Nephron progenitor cell (in vitro differentiated cells): ENCODE results near the gene HECA.
"Not testable (repeated sequence)": the region's sequence is repeated elsewhere in the genome, so short reads cannot be mapped to it uniquely, and the experiment has no call there.

Experiments used
- DNase-seq: peaks from one replicate; pipeline ENCODE4 v3.0.0; 2021
- H3K27ac Mint-ChIP-seq: 2 replicates; pipeline ENCODE4 v1.8.0; 2021; ENCODE audit warnings: mild to moderate bottlenecking, moderate library complexity, mixed read lengths
- H3K27me3 Mint-ChIP-seq: 2 replicates; pipeline ENCODE4 v1.8.0; 2021; ENCODE audit warnings: mild to moderate bottlenecking, low read depth, mixed read lengths; ENCODE audit not compliant: poor library complexity
- H3K36me3 Mint-ChIP-seq: 2 replicates; pipeline ENCODE4 v1.8.0; 2021; ENCODE audit warnings: low read depth, mixed read lengths
- H3K4me1 Mint-ChIP-seq: 2 replicates; pipeline ENCODE4 v1.8.0; 2021; ENCODE audit warnings: mixed read lengths
- H3K4me3 Mint-ChIP-seq: 2 replicates; pipeline ENCODE4 v1.8.0; 2021; ENCODE audit warnings: mild to moderate bottlenecking, moderate library complexity, mixed read lengths
- H3K9me3 Mint-ChIP-seq: 2 replicates; pipeline ENCODE4 v1.8.0; 2021; ENCODE audit warnings: mild to moderate bottlenecking, moderate library complexity, mixed read lengths
- TF ChIP-seq, protein P1 (sequence below): fragments of 200-600 bp; sonication (generic); IDR thresholded peaks from 2 replicates; pipeline ENCODE4 v1.5.0; 2021; ENCODE audit warnings: antibody characterized with exemption

Gene HECA

DNA sequence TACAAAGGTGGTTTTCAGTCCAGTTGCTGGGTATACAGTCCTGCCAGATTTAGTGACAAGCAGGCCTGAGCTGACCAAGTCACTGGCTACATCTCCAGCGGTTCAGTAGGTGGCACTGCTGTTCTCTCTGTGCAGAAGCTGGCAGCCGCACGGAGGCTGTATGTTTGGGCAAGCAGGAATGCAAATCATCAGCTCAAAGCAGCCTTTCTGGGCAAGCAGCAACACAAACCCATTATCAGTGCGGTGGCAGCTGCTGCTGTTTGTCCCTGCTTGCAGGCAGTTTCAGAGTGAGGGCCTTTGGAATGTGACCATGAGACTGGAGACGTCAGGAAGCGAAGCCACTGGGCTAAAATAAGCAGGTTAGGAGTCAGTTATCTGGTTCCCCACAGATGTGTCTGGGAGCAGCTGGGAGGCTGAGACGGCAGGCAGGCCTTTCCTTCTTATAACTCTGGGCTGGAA is 84.4 kb downstream of the HECA start:
- peak overlapping the region; percentile 22 for H3K4me3 Mint-ChIP-seq
- H3K9me3 Mint-ChIP-seq: peaks cover 5% of the 10 kb centered on the region
- peak overlapping the region; percentile 6 for H3K27ac Mint-ChIP-seq
- TF ChIP-seq, protein P1, sequence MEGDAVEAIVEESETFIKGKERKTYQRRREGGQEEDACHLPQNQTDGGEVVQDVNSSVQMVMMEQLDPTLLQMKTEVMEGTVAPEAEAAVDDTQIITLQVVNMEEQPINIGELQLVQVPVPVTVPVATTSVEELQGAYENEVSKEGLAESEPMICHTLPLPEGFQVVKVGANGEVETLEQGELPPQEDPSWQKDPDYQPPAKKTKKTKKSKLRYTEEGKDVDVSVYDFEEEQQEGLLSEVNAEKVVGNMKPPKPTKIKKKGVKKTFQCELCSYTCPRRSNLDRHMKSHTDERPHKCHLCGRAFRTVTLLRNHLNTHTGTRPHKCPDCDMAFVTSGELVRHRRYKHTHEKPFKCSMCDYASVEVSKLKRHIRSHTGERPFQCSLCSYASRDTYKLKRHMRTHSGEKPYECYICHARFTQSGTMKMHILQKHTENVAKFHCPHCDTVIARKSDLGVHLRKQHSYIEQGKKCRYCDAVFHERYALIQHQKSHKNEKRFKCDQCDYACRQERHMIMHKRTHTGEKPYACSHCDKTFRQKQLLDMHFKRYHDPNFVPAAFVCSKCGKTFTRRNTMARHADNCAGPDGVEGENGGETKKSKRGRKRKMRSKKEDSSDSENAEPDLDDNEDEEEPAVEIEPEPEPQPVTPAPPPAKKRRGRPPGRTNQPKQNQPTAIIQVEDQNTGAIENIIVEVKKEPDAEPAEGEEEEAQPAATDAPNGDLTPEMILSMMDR: peak; percentile 61
- peaks cover 5% of the 10 kb centered on the region for H3K4me1 Mint-ChIP-seq
- peaks cover 3% of the 10 kb centered on the region for H3K27me3 Mint-ChIP-seq
- no peaks in the 10 kb centered on the region for H3K36me3 Mint-ChIP-seq
- peak; percentile 61 for DNase-seq

DNA sequence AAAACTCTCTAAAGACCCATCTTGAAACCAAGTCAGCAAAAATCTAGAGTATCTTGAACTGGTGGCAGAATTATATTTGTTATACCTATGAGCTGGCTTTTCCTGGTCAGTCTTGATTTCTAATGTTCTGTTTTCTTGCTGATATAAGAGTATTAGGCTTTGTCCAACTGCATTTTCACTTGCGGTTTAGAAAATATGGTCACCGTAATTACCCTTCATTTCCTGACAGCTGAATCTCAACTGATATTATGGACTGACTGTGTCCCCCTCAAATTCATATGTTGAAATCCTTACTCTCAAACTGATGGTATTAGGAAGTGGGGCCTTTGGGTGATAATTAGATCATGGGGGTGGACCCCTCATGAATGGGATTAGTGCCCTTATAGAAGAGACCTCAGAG is 84.9 kb downstream of the HECA start:
- Mint-ChIP-seq H3K4me3 (no peak overlapping the region), H3K36me3 (no peaks in the 10 kb centered on the region), H3K27me3 (peaks cover 3% of the 10 kb centered on the region), H3K9me3 (peaks cover 5% of the 10 kb centered on the region), H3K4me1 (peaks cover 5% of the 10 kb centered on the region), H3K27ac (peak overlapping the region; percentile 6)
- no peak for DNase-seq
- TF ChIP-seq, protein P1: no peak

DNA sequence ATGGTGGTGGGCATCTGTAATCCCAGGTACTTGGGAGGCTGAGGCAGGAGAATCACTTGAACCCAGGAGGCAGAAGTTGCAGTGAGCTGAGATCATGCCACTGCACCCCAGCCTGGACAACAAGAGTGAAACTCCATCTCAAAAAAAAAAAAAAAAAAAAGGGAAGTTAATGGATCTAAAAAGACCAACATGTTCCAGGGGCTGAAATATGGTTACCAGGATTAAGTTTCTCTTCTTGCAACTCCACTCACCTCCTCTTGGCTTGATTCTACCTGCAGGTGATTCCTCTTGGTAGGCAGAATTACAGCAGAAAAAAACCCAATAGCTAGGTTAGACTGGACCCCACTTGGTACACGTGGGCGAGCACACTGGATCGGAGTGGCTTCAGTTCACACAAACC is 93.5 kb downstream of the HECA start:
- not testable (repeated sequence) for H3K9me3 Mint-ChIP-seq, H3K36me3 Mint-ChIP-seq, DNase-seq, H3K27me3 Mint-ChIP-seq, H3K27ac Mint-ChIP-seq, H3K4me3 Mint-ChIP-seq
- peaks cover 15% of the 10 kb centered on the region for H3K4me1 Mint-ChIP-seq
